ENCODE measurements around the gene PCDHA5.
"Not testable (repeated sequence)": the region's sequence is repeated elsewhere in the genome, so short reads cannot be mapped to it uniquely, and the experiment has no call there.

The PCDHA5 gene

GRCh38 chr5:140821375-140822280 is at the start of gene PCDHA5:
Gene PCDHA5 (plus strand): TSS chr5:140821613.
- DNase-seq (ENCODE audit: low spot score) = no peak

- DNase-seq (ENCODE audit: low spot score) = no peak
These were observed 40.9 kb upstream of the PCDHA5 start for GRCh38 chr5:140780512-140780911.

- no peak for DNase-seq (ENCODE audit: low spot score)
These were observed 35.3 kb upstream of the PCDHA5 start, which contains the start of gene PCDHA1 for GRCh38 chr5:140785905-140786686. Gene PCDHA1 (plus strand): TSS chr5:140786140.

GRCh38 chr5:140787422-140787821 is 34.0 kb upstream of the PCDHA5 start:
- not testable (repeated sequence) for DNase-seq (ENCODE audit: low spot score)

GRCh38 chr5:140787849-140788504 is 33.4 kb upstream of the PCDHA5 start:
- not testable (repeated sequence) for DNase-seq (ENCODE audit: low spot score)

GRCh38 chr5:140791089-140791488 is 30.3 kb upstream of the PCDHA5 start:
- DNase-seq (ENCODE audit: low spot score) = no peak

- no peak for DNase-seq (ENCODE audit: low spot score)
These were observed 26.7 kb upstream of the PCDHA5 start, which contains the start of gene PCDHA2 for GRCh38 chr5:140794595-140795258. Gene PCDHA2 (plus strand): TSS chr5:140794852.

GRCh38 chr5:140795259-140795641 is 26.2 kb upstream of the PCDHA5 start:
- no peak for DNase-seq (ENCODE audit: low spot score)

GRCh38 chr5:140796072-140796717 is 25.2 kb upstream of the PCDHA5 start:
- DNase-seq (ENCODE audit: low spot score) = not testable (repeated sequence)

GRCh38 chr5:140796718-140797095 is 24.7 kb upstream of the PCDHA5 start:
- no peak for DNase-seq (ENCODE audit: low spot score)

- no peak for DNase-seq (ENCODE audit: low spot score)
These were observed 20.5 kb upstream of the PCDHA5 start, which contains the start of gene PCDHA3 for GRCh38 chr5:140800816-140801493. Gene PCDHA3 (plus strand): TSS chr5:140801057.

- no peak for DNase-seq (ENCODE audit: low spot score)
These were observed 19.9 kb upstream of the PCDHA5 start for GRCh38 chr5:140801494-140801841.

- not testable (repeated sequence) for DNase-seq (ENCODE audit: low spot score)
These were observed 19.0 kb upstream of the PCDHA5 start for GRCh38 chr5:140802381-140802780.

- no peak for DNase-seq (ENCODE audit: low spot score)
These were observed 18.6 kb upstream of the PCDHA5 start for GRCh38 chr5:140802781-140803271.

GRCh38 chr5:140806834-140807775 is 14.3 kb upstream of the PCDHA5 start, which contains the start of gene PCDHA4:
Gene PCDHA4 (plus strand): TSS chr5:140807068.
- peak; percentile 81 for DNase-seq (ENCODE audit: low spot score)

- not testable (repeated sequence) for DNase-seq (ENCODE audit: low spot score)
These were observed 13.0 kb upstream of the PCDHA5 start for GRCh38 chr5:140808241-140808888.

GRCh38 chr5:140808889-140809291 is 12.5 kb upstream of the PCDHA5 start:
- DNase-seq (ENCODE audit: low spot score) = no peak

- DNase-seq (ENCODE audit: low spot score) = no peak
These were observed 842 bp downstream of the PCDHA5 start for GRCh38 chr5:140822281-140822629.

GRCh38 chr5:140822969-140823368 is 1.6 kb downstream of the PCDHA5 start:
- not testable (repeated sequence) for DNase-seq (ENCODE audit: low spot score)
